A549 (cell line): ENCODE data around the gene ZNF597.

Experiments
- CTCF ChIP-seq: fragments of >200 bp; sonication (Bioruptor Twin); formaldehyde crosslinking; IDR thresholded peaks from 3 replicates; pipeline ENCODE4 v1.5.1; 2016
- MAFK ChIP-seq: fragments of 450-650 bp; IDR thresholded peaks from 2 replicates; pipeline ENCODE4 v1.6.1; 2014; ENCODE audit not compliant: partially characterized antibody
- NR3C1 ChIP-seq: fragments of >200 bp; sonication (Bioruptor Twin); formaldehyde crosslinking; IDR thresholded peaks from 3 replicates; pipeline ENCODE4 v1.6.1; 2017
- PBX3 ChIP-seq: IDR thresholded peaks from 2 replicates; pipeline ENCODE4 v1.6.1; 2012
- POLR2A ChIP-seq: IDR thresholded peaks from 2 replicates; pipeline ENCODE4 v1.6.1; 2012; ENCODE audit warnings: mild to moderate bottlenecking, low read length
- RFX5 ChIP-seq: fragments of 450-650 bp; IDR thresholded peaks from 2 replicates; pipeline ENCODE4 v1.7.1; 2014; ENCODE audit warnings: antibody characterized with exemption, mild to moderate bottlenecking, moderate library complexity
- ZFP36 ChIP-seq: fragments of 450-650 bp; IDR thresholded peaks from 2 replicates; pipeline ENCODE4 v1.6.1; 2014; ENCODE audit warnings: borderline replicate concordance; ENCODE audit not compliant: partially characterized antibody
- TF ChIP-seq, protein P1 (sequence below): fragments of 200-600 bp; sonication (generic); IDR thresholded peaks from 2 replicates; pipeline ENCODE4 v1.6.1; 2016; ENCODE audit warnings: antibody characterized with exemption, mild to moderate bottlenecking, moderate library complexity
- TF ChIP-seq, protein P2 (sequence below): fragments of 450-650 bp; IDR thresholded peaks from 2 replicates; pipeline ENCODE4 v1.6.1; 2014; ENCODE audit warnings: antibody characterized with exemption
- TF ChIP-seq, protein P3 (sequence below): fragments of >200 bp; sonication (Bioruptor Twin); formaldehyde crosslinking; IDR thresholded peaks from 3 replicates; pipeline ENCODE4 v1.6.1; 2016
- TF ChIP-seq, protein P4 (sequence below): fragments of 150-350 bp; IDR thresholded peaks from 2 replicates; pipeline ENCODE4 v1.6.1; 2014; ENCODE audit warnings: low read depth, mild to moderate bottlenecking, low read length

GRCh38 chr16:3459401-3460090 lies 16.2 kb upstream of the ZNF597 start:
- TF ChIP-seq, protein P1, sequence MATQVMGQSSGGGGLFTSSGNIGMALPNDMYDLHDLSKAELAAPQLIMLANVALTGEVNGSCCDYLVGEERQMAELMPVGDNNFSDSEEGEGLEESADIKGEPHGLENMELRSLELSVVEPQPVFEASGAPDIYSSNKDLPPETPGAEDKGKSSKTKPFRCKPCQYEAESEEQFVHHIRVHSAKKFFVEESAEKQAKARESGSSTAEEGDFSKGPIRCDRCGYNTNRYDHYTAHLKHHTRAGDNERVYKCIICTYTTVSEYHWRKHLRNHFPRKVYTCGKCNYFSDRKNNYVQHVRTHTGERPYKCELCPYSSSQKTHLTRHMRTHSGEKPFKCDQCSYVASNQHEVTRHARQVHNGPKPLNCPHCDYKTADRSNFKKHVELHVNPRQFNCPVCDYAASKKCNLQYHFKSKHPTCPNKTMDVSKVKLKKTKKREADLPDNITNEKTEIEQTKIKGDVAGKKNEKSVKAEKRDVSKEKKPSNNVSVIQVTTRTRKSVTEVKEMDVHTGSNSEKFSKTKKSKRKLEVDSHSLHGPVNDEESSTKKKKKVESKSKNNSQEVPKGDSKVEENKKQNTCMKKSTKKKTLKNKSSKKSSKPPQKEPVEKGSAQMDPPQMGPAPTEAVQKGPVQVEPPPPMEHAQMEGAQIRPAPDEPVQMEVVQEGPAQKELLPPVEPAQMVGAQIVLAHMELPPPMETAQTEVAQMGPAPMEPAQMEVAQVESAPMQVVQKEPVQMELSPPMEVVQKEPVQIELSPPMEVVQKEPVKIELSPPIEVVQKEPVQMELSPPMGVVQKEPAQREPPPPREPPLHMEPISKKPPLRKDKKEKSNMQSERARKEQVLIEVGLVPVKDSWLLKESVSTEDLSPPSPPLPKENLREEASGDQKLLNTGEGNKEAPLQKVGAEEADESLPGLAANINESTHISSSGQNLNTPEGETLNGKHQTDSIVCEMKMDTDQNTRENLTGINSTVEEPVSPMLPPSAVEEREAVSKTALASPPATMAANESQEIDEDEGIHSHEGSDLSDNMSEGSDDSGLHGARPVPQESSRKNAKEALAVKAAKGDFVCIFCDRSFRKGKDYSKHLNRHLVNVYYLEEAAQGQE = no peak
- no peak for TF ChIP-seq CTCF
- no peak for TF ChIP-seq POLR2A
- TF ChIP-seq, protein P2, sequence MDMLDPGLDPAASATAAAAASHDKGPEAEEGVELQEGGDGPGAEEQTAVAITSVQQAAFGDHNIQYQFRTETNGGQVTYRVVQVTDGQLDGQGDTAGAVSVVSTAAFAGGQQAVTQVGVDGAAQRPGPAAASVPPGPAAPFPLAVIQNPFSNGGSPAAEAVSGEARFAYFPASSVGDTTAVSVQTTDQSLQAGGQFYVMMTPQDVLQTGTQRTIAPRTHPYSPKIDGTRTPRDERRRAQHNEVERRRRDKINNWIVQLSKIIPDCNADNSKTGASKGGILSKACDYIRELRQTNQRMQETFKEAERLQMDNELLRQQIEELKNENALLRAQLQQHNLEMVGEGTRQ = no peak
- TF ChIP-seq NR3C1 = no peak
- TF ChIP-seq, protein P3, sequence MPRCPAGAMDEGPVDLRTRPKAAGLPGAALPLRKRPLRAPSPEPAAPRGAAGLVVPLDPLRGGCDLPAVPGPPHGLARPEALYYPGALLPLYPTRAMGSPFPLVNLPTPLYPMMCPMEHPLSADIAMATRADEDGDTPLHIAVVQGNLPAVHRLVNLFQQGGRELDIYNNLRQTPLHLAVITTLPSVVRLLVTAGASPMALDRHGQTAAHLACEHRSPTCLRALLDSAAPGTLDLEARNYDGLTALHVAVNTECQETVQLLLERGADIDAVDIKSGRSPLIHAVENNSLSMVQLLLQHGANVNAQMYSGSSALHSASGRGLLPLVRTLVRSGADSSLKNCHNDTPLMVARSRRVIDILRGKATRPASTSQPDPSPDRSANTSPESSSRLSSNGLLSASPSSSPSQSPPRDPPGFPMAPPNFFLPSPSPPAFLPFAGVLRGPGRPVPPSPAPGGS = no peak
- TF ChIP-seq RFX5 = no peak
- no peak for TF ChIP-seq MAFK
- no peak for TF ChIP-seq ZFP36
- TF ChIP-seq, protein P4, sequence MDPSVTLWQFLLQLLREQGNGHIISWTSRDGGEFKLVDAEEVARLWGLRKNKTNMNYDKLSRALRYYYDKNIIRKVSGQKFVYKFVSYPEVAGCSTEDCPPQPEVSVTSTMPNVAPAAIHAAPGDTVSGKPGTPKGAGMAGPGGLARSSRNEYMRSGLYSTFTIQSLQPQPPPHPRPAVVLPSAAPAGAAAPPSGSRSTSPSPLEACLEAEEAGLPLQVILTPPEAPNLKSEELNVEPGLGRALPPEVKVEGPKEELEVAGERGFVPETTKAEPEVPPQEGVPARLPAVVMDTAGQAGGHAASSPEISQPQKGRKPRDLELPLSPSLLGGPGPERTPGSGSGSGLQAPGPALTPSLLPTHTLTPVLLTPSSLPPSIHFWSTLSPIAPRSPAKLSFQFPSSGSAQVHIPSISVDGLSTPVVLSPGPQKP = no peak
- no peak for TF ChIP-seq PBX3
